Measurements from ENCODE around the gene RBM25. TPM values are rescaled to one million over a fixed set of nuclear protein-coding genes. Genes with fewer than 3 reads are reported as not detected.
A peak's percentile ranks its signal among the peaks of the same experiment; 100 is the strongest.

The RBM25 gene
- total and polyA plus RNA-seq, 2 experiments from 2014 or later = 17.7 to 52.9 TPM

- Histone ChIP-seq H3K27ac (no peak overlapping the region), H3K9me2 (ENCODE audit: insufficient read depth) (no peaks in the 10 kb centered on the region), H3F3A (ENCODE audit: insufficient read depth) (no peaks in the 10 kb centered on the region), H4K20me1 (ENCODE audit: insufficient read depth) (peaks cover 14% of the 10 kb centered on the region; the same call in 1 of the 2 replicates), H3K79me2 (ENCODE audit: insufficient read depth) (peaks cover 100% of the 10 kb centered on the region), H3K36me3 (ENCODE audit: low read depth) (peaks cover 43% of the 10 kb centered on the region), H3K4me2 (ENCODE audit: unreplicated experiment) (no peak overlapping the region), H3K9me3 (ENCODE audit: low read depth) (no peaks in the 10 kb centered on the region), H3K27me3 (replicated peaks; ENCODE audit: insufficient read depth) (no peaks in the 10 kb centered on the region), H3K4me3 (no peak overlapping the region), H3K4me1 (ENCODE audit: insufficient read depth) (no peaks in the 10 kb centered on the region), H2AFZ (no peak overlapping the region), H3K9ac (no peak overlapping the region)
- 94 to 100% methylated on average over 4 of the region's 4 CpGs for WGBS, 2 experiments (ENCODE audit: low coverage in 1 of 2, low lambda C conversion rate in 2 of 2, missing lambda C conversion rate in 2 of 2)
- no peak for DNase-seq
- in situ Hi-C loops (cut with MboI) = no loop called here
- TF ChIP-seq EZH2 (IDR thresholded peaks at IDR 0.05; ENCODE audit: insufficient read depth, poor library complexity, severe bottlenecking) = no peak
- TF ChIP-seq EZH2phosphoT487 (IDR thresholded peaks at IDR 0.05; ENCODE audit: insufficient read depth, low read depth) = no peak
These were observed 11.3 kb downstream of the RBM25 start for GRCh38 chr14:73069585-73069984.

GRCh38 chr14:73091044-73091443 lies 32.7 kb downstream of the RBM25 start:
- Histone ChIP-seq H3K27me3 (replicated peaks; ENCODE audit: insufficient read depth) (no peaks in the 10 kb centered on the region), H3K27ac (no peak overlapping the region), H3K4me2 (ENCODE audit: unreplicated experiment) (no peak overlapping the region), H3K9me2 (ENCODE audit: insufficient read depth) (no peaks in the 10 kb centered on the region), H3K9ac (no peak overlapping the region), H4K20me1 (ENCODE audit: insufficient read depth) (no peaks in the 10 kb centered on the region), H3K9me3 (ENCODE audit: low read depth) (no peaks in the 10 kb centered on the region), H3K4me1 (ENCODE audit: insufficient read depth) (no peaks in the 10 kb centered on the region), H3K36me3 (ENCODE audit: low read depth) (peaks cover 53% of the 10 kb centered on the region), H3K79me2 (ENCODE audit: insufficient read depth) (peaks cover 100% of the 10 kb centered on the region), H3K4me3 (no peak overlapping the region), H2AFZ (no peak overlapping the region), H3F3A (ENCODE audit: insufficient read depth) (no peaks in the 10 kb centered on the region)
- 94 to 100% methylated on average over 2 of the region's 2 CpGs for WGBS, 2 experiments (ENCODE audit: low coverage in 1 of 2, low lambda C conversion rate in 2 of 2, missing lambda C conversion rate in 2 of 2)
- in situ Hi-C loops (cut with MboI) = no loop called here
- DNase-seq = no peak
- TF ChIP-seq EZH2phosphoT487 (IDR thresholded peaks at IDR 0.05; ENCODE audit: insufficient read depth, low read depth) (no peak), EZH2 (IDR thresholded peaks at IDR 0.05; ENCODE audit: insufficient read depth, poor library complexity, severe bottlenecking) (no peak)

- in situ Hi-C loops (cut with MboI) = no loop called here
- Histone ChIP-seq H3K27ac (no peak overlapping the region; the same call in 1 of the 2 replicates), H3F3A (ENCODE audit: insufficient read depth) (peaks cover 20% of the 10 kb centered on the region; the same call in 1 of the 2 replicates), H3K4me3 (no peak overlapping the region), H3K9me2 (ENCODE audit: insufficient read depth) (no peaks in the 10 kb centered on the region), H3K79me2 (ENCODE audit: insufficient read depth) (peaks cover 94% of the 10 kb centered on the region), H2AFZ (no peak overlapping the region), H3K27me3 (replicated peaks; ENCODE audit: insufficient read depth) (no peaks in the 10 kb centered on the region), H3K9ac (no peak overlapping the region), H4K20me1 (ENCODE audit: insufficient read depth) (no peaks in the 10 kb centered on the region), H3K4me2 (ENCODE audit: unreplicated experiment) (no peak overlapping the region), H3K9me3 (ENCODE audit: low read depth) (no peaks in the 10 kb centered on the region), H3K4me1 (ENCODE audit: insufficient read depth) (no peaks in the 10 kb centered on the region), H3K36me3 (ENCODE audit: low read depth) (peaks cover 51% of the 10 kb centered on the region)
- no peak for TF ChIP-seq EZH2 (IDR thresholded peaks at IDR 0.05; ENCODE audit: insufficient read depth, poor library complexity, severe bottlenecking)
- 99% methylated on average over 11 of the region's 11 CpGs for whole genome bisulfite sequencing, 2 experiments (ENCODE audit: low coverage in 1 of 2, low lambda C conversion rate in 2 of 2, missing lambda C conversion rate in 2 of 2)
- DNase-seq = peak; percentile 3
These were observed 39.1 kb downstream of the RBM25 start for GRCh38 chr14:73097421-73097820.

- no peak overlapping the region for H3K4me2 ChIP-seq (ENCODE audit: unreplicated experiment)
- peaks cover 86% of the 10 kb centered on the region for H3K79me2 ChIP-seq (ENCODE audit: insufficient read depth)
- no peaks in the 10 kb centered on the region for H3K27me3 ChIP-seq (replicated peaks; ENCODE audit: insufficient read depth)
- 87 to 89% methylated on average over 4 of the region's 4 CpGs for WGBS, 2 experiments (ENCODE audit: low coverage in 1 of 2, low lambda C conversion rate in 2 of 2, missing lambda C conversion rate in 2 of 2)
- no peaks in the 10 kb centered on the region for H3K4me1 ChIP-seq (ENCODE audit: insufficient read depth)
- in situ Hi-C loops (cut with MboI) = no loop called here
- no peaks in the 10 kb centered on the region for H3K9me3 ChIP-seq (ENCODE audit: low read depth)
- H2AFZ ChIP-seq = no peak overlapping the region
- no peak overlapping the region for H3K4me3 ChIP-seq
- peaks cover 69% of the 10 kb centered on the region for H3K36me3 ChIP-seq (ENCODE audit: low read depth)
- no peak overlapping the region for H3K9ac ChIP-seq
- no peak for TF ChIP-seq EZH2phosphoT487 (IDR thresholded peaks at IDR 0.05; ENCODE audit: insufficient read depth, low read depth)
- no peaks in the 10 kb centered on the region for H4K20me1 ChIP-seq (ENCODE audit: insufficient read depth)
- no peaks in the 10 kb centered on the region for H3K9me2 ChIP-seq (ENCODE audit: insufficient read depth)
- no peak overlapping the region for H3K27ac ChIP-seq
- peaks cover 27% of the 10 kb centered on the region; the same call in 1 of the 2 replicates for H3F3A ChIP-seq (ENCODE audit: insufficient read depth)
- DNase-seq = no peak
These were observed 42.0 kb downstream of the RBM25 start for GRCh38 chr14:73100334-73100733.

Data from GM23248 (cell line).